HL-60 (cell line): Measurements from ENCODE around the gene RELN.

ENCODE experiments used
- DNase-seq, 2 experiments: peaks; one replicate each; pipeline ENCODE4 v3.0.0-alpha.2; 2010 to 2020; ENCODE audit warnings: low read depth in 1 of 2, low spot score in 1 of 2
- H3K27ac ChIP-seq: fragments of 250-450 bp; sonication (Bioruptor Pico); replicated peaks from 2 replicates; pipeline ENCODE4 v1.5.1; 2020; ENCODE audit warnings: mild to moderate bottlenecking, moderate library complexity
- H3K27me3 ChIP-seq: fragments of 250-450 bp; sonication (Bioruptor Pico); 2 replicates; pipeline ENCODE4 v1.5.1; 2021; ENCODE audit warnings: mild to moderate bottlenecking, moderate library complexity; ENCODE audit not compliant: insufficient read depth, poor library complexity, severe bottlenecking
- H3K4me3 ChIP-seq: replicated peaks from 2 replicates; pipeline ENCODE4 v1.5.1; 2011; ENCODE audit warnings: mild to moderate bottlenecking, control low read depth, low read length; ENCODE audit not compliant: insufficient read depth
- CTCF ChIP-seq: IDR thresholded peaks from one replicate; pipeline ENCODE4 v1.5.1; 2011; ENCODE audit warnings: low read length, control low read depth, inconsistent platforms; ENCODE audit not compliant: insufficient read depth
- GABPA ChIP-seq: IDR thresholded peaks from 2 replicates; pipeline ENCODE4 v1.6.1; 2012; ENCODE audit warnings: low read depth
- POLR2AphosphoS5 ChIP-seq: IDR thresholded peaks from 2 replicates; pipeline ENCODE4 v1.6.1; 2012; ENCODE audit warnings: low read depth
- REST ChIP-seq: IDR thresholded peaks from 2 replicates; pipeline ENCODE4 v1.6.1; 2012; ENCODE audit warnings: low read depth; ENCODE audit not compliant: insufficient replicate concordance
- SPI1 ChIP-seq: IDR thresholded peaks from 2 replicates; pipeline ENCODE4 v1.6.1; 2012; ENCODE audit warnings: low read depth, mild to moderate bottlenecking, borderline replicate concordance

RELN gene

GRCh38 chr7:103985565-103986126 is 3.8 kb downstream of the RELN start:
- Histone ChIP-seq H3K27ac (no peak overlapping the region), H3K27me3 (peaks cover 35% of the 10 kb centered on the region), H3K4me3 (no peak overlapping the region)
- TF ChIP-seq REST (no peak), POLR2AphosphoS5 (no peak), GABPA (no peak), SPI1 (no peak), CTCF (no peak)
- no peak for DNase-seq

GRCh38 chr7:103984050-103984449 is 5.4 kb downstream of the RELN start:
- Histone ChIP-seq H3K27ac (no peak overlapping the region), H3K4me3 (no peak overlapping the region), H3K27me3 (peaks cover 25% of the 10 kb centered on the region)
- no peak for TF ChIP-seq REST
- TF ChIP-seq CTCF: no peak
- no peak for TF ChIP-seq SPI1
- TF ChIP-seq POLR2AphosphoS5: no peak
- TF ChIP-seq GABPA: no peak
- DNase-seq: no peak

- TF ChIP-seq POLR2AphosphoS5 (no peak), SPI1 (no peak), CTCF (no peak), REST (no peak), GABPA (no peak)
- no peak for DNase-seq
- H3K27ac ChIP-seq: no peak overlapping the region
- H3K4me3 ChIP-seq: no peak overlapping the region
- H3K27me3 ChIP-seq: peaks cover 18% of the 10 kb centered on the region
These were observed 6.1 kb downstream of the RELN start for GRCh38 chr7:103983201-103983977.
